HEK293T (cell line): Measurements from ENCODE around the gene WDR83.

Source experiments
- CTCF ChIA-PET: fragments of 350-600 bp; formaldehyde crosslinking; extraction: SDS; loops from one replicate; lab custom pipeline; 2021; ENCODE audit warnings: antibody characterized with exemption, inconsistent platforms; lab: Yijun Ruan, JAX
- POLR2A ChIA-PET: fragments of 350-600 bp; formaldehyde crosslinking; extraction: SDS; loops from one replicate; lab custom pipeline; 2020; ENCODE audit warnings: antibody characterized with exemption, inconsistent platforms; lab: Yijun Ruan, JAX
- DNase-seq: peaks from one replicate; pipeline ENCODE4 v3.0.0; 2012; ENCODE audit warnings: mixed read lengths; ENCODE audit errors: extremely low spot score
- ARNT ChIP-seq: fragments of 450-650 bp; IDR thresholded peaks from 2 replicates; pipeline ENCODE4 v1.6.1; 2017; ENCODE audit warnings: mild to moderate bottlenecking
- BHLHE40 ChIP-seq: fragments of 450-650 bp; IDR thresholded peaks from 2 replicates; pipeline ENCODE4 v1.6.1; 2016; ENCODE audit warnings: mild to moderate bottlenecking, moderate library complexity, borderline replicate concordance
- CTBP1 ChIP-seq: fragments of 450-650 bp; IDR thresholded peaks from 2 replicates; pipeline ENCODE4 v1.6.1; 2016; ENCODE audit warnings: borderline replicate concordance
- ELF4 ChIP-seq: fragments of 450-650 bp; IDR thresholded peaks from 2 replicates; pipeline ENCODE4 v1.6.1; 2017; ENCODE audit warnings: antibody characterized with exemption
- FOXA1 ChIP-seq: fragments of 450-650 bp; IDR thresholded peaks from 2 replicates; pipeline ENCODE4 v1.6.1; 2016; ENCODE audit warnings: mild to moderate bottlenecking
- FOXK2 ChIP-seq: fragments of 450-650 bp; IDR thresholded peaks from 2 replicates; pipeline ENCODE4 v1.6.1; 2016; ENCODE audit warnings: mild to moderate bottlenecking
- FOXM1 ChIP-seq: fragments of 450-650 bp; IDR thresholded peaks from 2 replicates; pipeline ENCODE4 v1.6.1; 2017; ENCODE audit warnings: mild to moderate bottlenecking, borderline replicate concordance
- HDGF ChIP-seq: fragments of 450-650 bp; IDR thresholded peaks from 2 replicates; pipeline ENCODE4 v1.6.1; 2017; ENCODE audit warnings: antibody characterized with exemption, borderline replicate concordance
- L3MBTL2 ChIP-seq: fragments of 450-650 bp; conservative IDR thresholded peaks from 2 replicates; pipeline ENCODE4 v1.6.1; 2016; ENCODE audit warnings: mild to moderate bottlenecking
- LEF1 ChIP-seq: fragments of 450-650 bp; IDR thresholded peaks from 2 replicates; pipeline ENCODE4 v1.6.1; 2017; ENCODE audit warnings: mild to moderate bottlenecking, borderline replicate concordance
- NFRKB ChIP-seq: fragments of 450-650 bp; IDR thresholded peaks from 2 replicates; pipeline ENCODE4 v1.6.1; 2016; ENCODE audit warnings: mild to moderate bottlenecking, moderate library complexity
- SP1 ChIP-seq: fragments of 450-650 bp; IDR thresholded peaks from 2 replicates; pipeline ENCODE4 v1.6.1; 2017
- SUZ12 ChIP-seq: fragments of 450-650 bp; IDR thresholded peaks from 2 replicates; pipeline ENCODE4 v1.6.1; 2016; ENCODE audit warnings: mild to moderate bottlenecking
- TARDBP ChIP-seq: fragments of 450-650 bp; IDR thresholded peaks from 2 replicates; pipeline ENCODE4 v1.6.1; 2016
- ZNF384 ChIP-seq: fragments of 450-650 bp; IDR thresholded peaks from 2 replicates; pipeline ENCODE4 v1.6.1; 2016
- TF ChIP-seq, protein P1 (sequence below): fragments of 450-650 bp; IDR thresholded peaks from 2 replicates; pipeline ENCODE4 v1.6.1; 2016

WDR83 gene

DNA sequence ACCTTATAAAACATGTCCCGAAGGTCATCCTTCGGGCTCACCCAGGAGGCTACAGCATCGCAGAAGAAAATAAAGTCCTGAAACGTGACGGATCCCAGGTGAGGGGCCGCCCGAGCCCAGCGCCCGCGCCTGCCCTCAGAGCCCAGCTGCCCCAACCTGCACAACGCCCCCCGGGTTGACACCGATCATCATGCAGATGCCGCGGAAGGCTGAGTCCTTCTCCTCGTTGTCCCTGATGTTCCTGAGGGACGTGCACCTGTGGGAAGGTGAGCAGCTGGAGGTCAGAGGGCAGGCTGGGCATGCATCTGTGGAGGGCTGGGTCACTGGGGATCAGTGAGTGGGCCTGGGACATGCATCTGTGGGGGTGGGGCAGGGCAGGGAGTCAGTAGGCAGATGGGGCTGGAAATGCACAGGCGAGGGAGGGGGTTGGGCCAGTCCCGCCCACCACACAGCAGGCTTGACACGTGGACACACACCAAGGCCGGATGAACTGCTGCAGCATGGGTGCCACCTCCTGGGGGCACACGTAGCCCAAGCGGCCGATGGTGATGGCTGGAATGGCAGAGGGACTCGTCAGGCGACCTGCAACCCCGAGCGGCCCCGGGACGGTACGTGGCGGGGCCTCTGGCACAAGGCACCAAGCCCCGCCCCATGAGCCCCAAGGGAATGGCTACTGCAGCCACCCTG lies 35.1 kb downstream of the WDR83 start:
- ChIA-PET CTCF (no interaction called here), POLR2A (no interaction called here)
- TF ChIP-seq ZNF384 (no peak), FOXK2 (no peak), NFRKB (no peak), TARDBP (no peak), HDGF (no peak), FOXA1 (no peak), ARNT (no peak), L3MBTL2 (no peak), LEF1 (no peak), CTBP1 (no peak), SP1 (no peak)
- TF ChIP-seq, protein P1, sequence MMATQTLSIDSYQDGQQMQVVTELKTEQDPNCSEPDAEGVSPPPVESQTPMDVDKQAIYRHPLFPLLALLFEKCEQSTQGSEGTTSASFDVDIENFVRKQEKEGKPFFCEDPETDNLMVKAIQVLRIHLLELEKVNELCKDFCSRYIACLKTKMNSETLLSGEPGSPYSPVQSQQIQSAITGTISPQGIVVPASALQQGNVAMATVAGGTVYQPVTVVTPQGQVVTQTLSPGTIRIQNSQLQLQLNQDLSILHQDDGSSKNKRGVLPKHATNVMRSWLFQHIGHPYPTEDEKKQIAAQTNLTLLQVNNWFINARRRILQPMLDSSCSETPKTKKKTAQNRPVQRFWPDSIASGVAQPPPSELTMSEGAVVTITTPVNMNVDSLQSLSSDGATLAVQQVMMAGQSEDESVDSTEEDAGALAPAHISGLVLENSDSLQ: no peak
- DNase-seq: no peak

DNA sequence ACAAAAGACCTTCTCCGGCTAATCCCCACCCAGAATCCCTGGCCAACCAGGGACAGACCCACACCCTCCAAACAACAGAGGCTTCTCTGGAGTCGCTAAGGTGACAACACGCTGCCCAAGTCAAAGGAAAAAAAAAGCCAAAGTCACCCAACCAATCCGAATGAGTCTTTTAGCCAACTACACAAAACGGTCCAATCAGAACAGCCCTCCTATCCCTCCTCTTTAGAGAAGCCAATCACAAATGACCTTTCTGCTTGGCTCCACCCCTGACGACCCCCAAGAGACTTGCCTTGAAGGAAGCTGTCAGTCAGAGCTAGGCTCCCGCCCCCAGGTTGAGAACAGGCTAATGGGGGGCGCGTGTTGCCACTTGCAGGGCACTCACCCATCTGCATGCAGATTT lies 36.4 kb downstream of the WDR83 start:
- TF ChIP-seq SUZ12 (no peak), FOXA1 (no peak), HDGF (no peak), L3MBTL2 (no peak), TARDBP (no peak), ZNF384 (peak; percentile 53; the same call in 1 of the 2 replicates), FOXK2 (no peak)
- TF ChIP-seq, protein P1: peak; percentile 95
- ChIA-PET POLR2A (interaction anchor here (0.9 to 1.4 kb wide), 3 partner anchors 17 to 90 kb away, joined by 3 read pairs; no protein-coding TSS in a partner anchor), CTCF (no interaction called here)
- peak; percentile 70 for DNase-seq

DNA sequence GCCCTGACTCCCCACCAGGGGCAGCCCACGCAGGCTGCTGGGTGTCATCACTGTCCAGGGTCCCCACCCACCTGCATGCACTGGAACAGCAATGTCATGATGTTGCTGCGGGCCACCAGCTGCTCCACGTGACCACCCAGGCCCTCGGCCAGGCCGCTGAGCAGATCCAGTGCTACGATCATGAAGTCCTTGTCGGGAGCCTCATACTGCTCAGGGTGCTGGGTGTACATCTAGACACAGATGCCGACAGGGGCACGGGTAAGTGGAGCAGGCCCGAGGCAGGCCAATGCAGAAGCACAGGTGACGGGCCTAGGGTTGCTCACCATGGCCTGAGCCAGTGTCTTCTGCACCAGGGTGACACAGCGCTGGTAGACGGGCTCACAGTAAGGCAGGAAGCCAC lies 38.6 kb downstream of the WDR83 start:
- TF ChIP-seq TARDBP (no peak), FOXK2 (no peak), CTBP1 (no peak), HDGF (no peak), L3MBTL2 (no peak), BHLHE40 (no peak), ELF4 (no peak), LEF1 (no peak), NFRKB (no peak), ZNF384 (no peak), FOXM1 (no peak), FOXA1 (no peak), SP1 (no peak)
- TF ChIP-seq, protein P1: no peak
- ChIA-PET CTCF (no interaction called here), POLR2A (interaction anchor here (1.0 kb wide), 1 partner anchor 16 kb away, joined by 3 read pairs; no protein-coding TSS in a partner anchor)
- no peak for DNase-seq

DNA sequence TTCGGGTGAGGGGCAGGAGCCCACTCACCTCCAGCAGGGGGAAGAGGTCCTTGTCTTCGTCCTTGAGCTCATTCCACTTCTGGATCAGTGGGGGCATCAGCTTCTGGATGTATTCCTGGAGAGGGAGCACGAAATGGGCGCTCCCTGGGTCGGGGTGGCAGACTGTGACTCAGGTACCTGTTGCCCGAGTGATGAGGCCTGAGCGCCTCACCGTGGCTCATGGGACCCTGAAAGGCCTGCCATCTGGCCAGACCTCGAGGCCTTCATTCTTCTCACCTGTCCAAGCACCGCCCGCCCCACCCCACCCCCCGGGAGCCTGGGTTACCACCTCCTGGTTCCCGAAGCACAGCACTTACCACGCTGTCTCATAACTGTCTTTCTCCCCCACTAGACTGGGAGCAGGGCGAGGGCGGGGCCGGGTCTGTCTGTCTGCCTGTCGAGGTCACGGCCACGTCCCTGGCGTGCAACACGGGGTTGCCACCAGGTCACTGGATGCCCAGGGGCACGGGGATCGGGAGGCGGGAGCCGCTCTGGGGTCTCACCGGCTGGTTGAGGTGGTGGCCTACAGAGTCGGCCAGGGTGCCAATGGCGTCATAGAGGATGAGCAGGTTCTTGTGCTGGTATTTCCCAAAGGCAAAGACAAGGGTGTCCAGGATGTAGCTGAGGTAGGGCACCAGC lies 39.2 kb downstream of the WDR83 start:
- ChIA-PET CTCF (no interaction called here), POLR2A (interaction anchor here (0.8 to 1.0 kb wide), 2 partner anchors 8 to 15 kb away, joined by 3 read pairs; no protein-coding TSS in a partner anchor)
- TF ChIP-seq BHLHE40 (no peak), ZNF384 (no peak), L3MBTL2 (no peak), LEF1 (no peak), FOXM1 (no peak), NFRKB (no peak)
- TF ChIP-seq, protein P1: no peak

DNA sequence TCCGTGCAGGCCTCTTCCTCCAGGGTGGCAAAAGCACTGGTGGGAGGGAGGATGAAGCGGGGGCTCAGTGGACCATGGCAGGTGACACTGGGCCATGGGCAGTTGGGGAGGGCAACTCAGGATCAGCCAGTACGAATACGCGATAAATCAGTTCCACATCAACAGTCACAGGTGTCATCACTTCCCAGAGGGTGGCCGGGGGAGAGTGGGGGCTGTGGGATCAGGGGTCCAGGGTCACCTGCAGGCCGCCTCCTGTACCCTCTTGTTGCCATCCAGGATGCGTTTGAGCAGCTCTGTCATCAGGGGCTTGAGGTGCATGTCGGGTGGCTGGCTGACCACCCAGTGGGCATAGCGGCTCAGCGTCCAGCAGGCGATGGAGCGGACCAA lies 39.7 kb downstream of the WDR83 start:
- DNase-seq: no peak
- ChIA-PET POLR2A (interaction anchor here (0.8 kb wide), 1 partner anchor 9 kb away, joined by 3 read pairs; no protein-coding TSS in a partner anchor), CTCF (no interaction called here)
- no peak for TF ChIP-seq ARNT
- no peak for TF ChIP-seq CTBP1
- TF ChIP-seq ELF4: no peak
- no peak for TF ChIP-seq FOXA1
- TF ChIP-seq HDGF: no peak
- no peak for TF ChIP-seq FOXK2
- TF ChIP-seq, protein P1: no peak
- TF ChIP-seq SUZ12: no peak
- no peak for TF ChIP-seq TARDBP
- no peak for TF ChIP-seq FOXM1
- TF ChIP-seq L3MBTL2: no peak
- TF ChIP-seq BHLHE40: no peak
- no peak for TF ChIP-seq ZNF384
- TF ChIP-seq LEF1: no peak
- TF ChIP-seq SP1: no peak
- no peak for TF ChIP-seq NFRKB

More for the DNA sequence above, 39.2 kb downstream of the WDR83 start:
- no peak for DNase-seq
